ENCODE measurements around the gene SEPTIN12. TPM values are rescaled to one million over a fixed set of nuclear protein-coding genes. Genes with fewer than 3 reads are reported as not detected.

Gene SEPTIN12
- total RNA-seq = not detected
- not detected for polyA plus RNA-seq

DNA sequence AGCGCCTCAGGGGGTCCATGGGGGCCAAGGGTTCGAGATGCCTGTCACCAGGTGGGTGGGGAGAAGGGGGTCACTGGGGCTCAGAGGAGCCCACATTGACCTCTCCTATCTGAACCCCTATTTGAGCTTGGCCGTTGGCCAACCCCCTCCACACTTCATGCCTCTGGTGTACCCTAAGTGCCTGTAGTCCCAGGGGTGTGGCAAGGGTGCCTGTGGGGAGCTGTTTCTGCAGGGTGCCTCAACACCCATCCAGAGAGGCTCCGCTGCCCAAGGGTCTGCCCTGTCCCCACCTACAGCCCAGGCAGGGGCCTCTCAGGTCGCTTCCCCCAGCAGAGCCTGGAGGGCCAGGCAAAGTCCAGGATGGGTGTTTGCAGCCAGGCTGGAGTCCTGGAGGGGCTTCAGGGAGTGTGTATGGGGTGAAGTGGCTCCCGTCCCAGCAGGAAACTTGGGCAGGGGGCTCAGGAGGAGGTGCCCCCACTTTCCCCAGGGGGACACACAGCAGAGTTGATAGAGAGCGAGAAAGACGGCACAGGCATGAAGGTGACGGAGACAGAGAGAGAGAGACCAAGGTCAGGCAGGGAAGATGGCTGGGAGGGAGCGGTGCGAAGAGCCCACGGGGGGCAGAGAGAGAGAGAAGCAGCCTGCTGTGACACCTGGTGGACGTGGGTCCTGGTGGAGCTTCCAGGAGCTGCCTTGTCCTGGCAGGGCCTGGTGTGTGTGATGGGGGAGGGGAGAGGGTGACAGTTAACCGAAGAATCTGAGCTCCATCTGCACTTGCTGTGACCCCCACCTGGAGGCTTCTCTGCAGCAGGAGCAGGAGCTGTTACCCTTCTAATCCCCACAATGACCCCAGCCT, at the start of gene SEPTIN12:
Gene SEPTIN12 (minus strand): TSS at position 719 of the 856 bp plus-strand sequence. CDS start 700 bp downstream, at position 19.
- no peaks in the 10 kb centered on the region for H3K36me3 ChIP-seq (ENCODE audit: insufficient read depth, low read length)
- CTCF ChIA-PET = no interaction called here
- H3K4me1 ChIP-seq (ENCODE audit: insufficient read depth, low read length) = no peaks in the 10 kb centered on the region
- POLR2A ChIA-PET = no interaction called here
- no peak for DNase-seq
- Mint-ChIP-seq H3K36me3 (no peaks in the 10 kb centered on the region), H3K4me3 (no peak within 1 kb of the TSS), H3K27ac (peak within 1 kb of the TSS in 3 of 8 donors; percentile 11 to 22 (median 21)), H3K4me1 (peaks cover 0 to 2% (median 0%) of the 10 kb centered on the region in 3 donors), H3K27me3 (peaks cover 0 to 3% of the 10 kb centered on the region in 2 donors), H3K9me3 (no peaks in the 10 kb centered on the region)
- no peak within 1 kb of the TSS for H3K4me3 ChIP-seq (ENCODE audit: low read length)
- no peaks in the 10 kb centered on the region for H3K9me3 ChIP-seq (ENCODE audit: low read length)
- no peaks in the 10 kb centered on the region for H3K27me3 ChIP-seq (ENCODE audit: insufficient read depth, low read length, poor library complexity, severe bottlenecking)
- no peak within 1 kb of the TSS for H3K27ac ChIP-seq (ENCODE audit: low read depth, low read length)

DNA sequence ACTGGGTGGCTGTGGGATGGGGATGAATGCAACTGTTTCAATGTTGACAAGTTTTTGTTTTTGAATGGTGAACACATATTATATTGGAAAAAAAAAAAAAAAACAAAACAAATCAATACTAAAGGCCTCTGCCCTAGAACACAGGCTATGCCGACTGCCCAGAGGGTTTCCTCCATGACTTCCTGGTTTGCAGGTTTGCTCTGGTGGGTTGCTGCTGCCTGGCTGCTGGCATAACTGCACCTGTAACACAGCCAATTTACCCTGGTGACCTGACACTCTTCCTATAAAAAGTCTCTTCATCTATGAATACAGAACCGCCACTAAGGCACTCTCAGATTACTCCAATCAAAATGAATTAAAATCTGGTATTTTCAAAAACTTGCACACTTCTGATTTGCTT, 48.6 kb upstream of the SEPTIN12 start:
- H3K36me3 ChIP-seq (ENCODE audit: insufficient read depth, low read length) = peaks cover 40% of the 10 kb centered on the region
- ChIA-PET POLR2A (no interaction called here), CTCF (no interaction called here)
- no peak overlapping the region for H3K27ac ChIP-seq (ENCODE audit: low read depth, low read length)
- Mint-ChIP-seq H3K4me3 (no peak overlapping the region), H3K9me3 (no peaks in the 10 kb centered on the region), H3K27ac (peak overlapping the region in 5 of 8 donors; percentile 29 to 67 (median 51)), H3K4me1 (peaks cover 6 to 31% (median 28%) of the 10 kb centered on the region in 3 donors), H3K27me3 (no peaks in the 10 kb centered on the region), H3K36me3 (peaks cover 7 to 83% (median 17%) of the 10 kb centered on the region in 3 donors)
- no peak overlapping the region for H3K4me3 ChIP-seq (ENCODE audit: low read length)
- H3K4me1 ChIP-seq (ENCODE audit: insufficient read depth, low read length) = no peaks in the 10 kb centered on the region
- no peaks in the 10 kb centered on the region for H3K27me3 ChIP-seq (ENCODE audit: insufficient read depth, low read length, poor library complexity, severe bottlenecking)
- H3K9me3 ChIP-seq (ENCODE audit: low read length) = no peaks in the 10 kb centered on the region
- no peak for DNase-seq

DNA sequence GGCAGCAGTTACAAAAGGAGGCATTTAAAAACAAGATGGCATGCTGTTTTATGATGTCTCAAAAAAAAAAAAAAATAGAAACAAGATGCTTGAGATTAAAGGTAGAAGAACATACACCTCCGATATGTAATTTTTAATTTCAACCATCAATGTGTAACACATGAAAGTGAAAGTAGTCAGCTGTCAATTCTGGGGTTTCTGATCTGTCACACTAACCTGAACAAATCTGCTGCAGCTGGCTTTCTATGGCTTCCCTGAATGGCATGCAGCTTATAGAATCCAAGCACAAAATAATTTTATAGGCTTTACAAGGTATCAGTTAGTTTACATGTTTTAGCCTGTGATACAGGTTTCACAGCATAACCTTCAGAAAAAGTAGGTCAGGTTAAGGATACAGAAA, 45.4 kb upstream of the SEPTIN12 start:
- Mint-ChIP-seq H3K4me1 (peaks cover 8 to 26% (median 19%) of the 10 kb centered on the region in 3 donors), H3K36me3 (peaks cover 15 to 80% (median 18%) of the 10 kb centered on the region in 3 donors), H3K4me3 (no peak overlapping the region), H3K9me3 (no peaks in the 10 kb centered on the region), H3K27ac (peak overlapping the region in 1 of 8 donors; percentile 15), H3K27me3 (no peaks in the 10 kb centered on the region)
- no peak for DNase-seq
- Histone ChIP-seq H3K9me3 (ENCODE audit: low read length) (no peaks in the 10 kb centered on the region), H3K4me1 (ENCODE audit: insufficient read depth, low read length) (no peaks in the 10 kb centered on the region), H3K27ac (ENCODE audit: low read depth, low read length) (no peak overlapping the region), H3K4me3 (ENCODE audit: low read length) (no peak overlapping the region), H3K36me3 (ENCODE audit: insufficient read depth, low read length) (peaks cover 47% of the 10 kb centered on the region), H3K27me3 (ENCODE audit: insufficient read depth, low read length, poor library complexity, severe bottlenecking) (no peaks in the 10 kb centered on the region)
- ChIA-PET CTCF (no interaction called here), POLR2A (no interaction called here)

GRCh38 chr16:4832698-4833343, 44.7 kb upstream of the SEPTIN12 start:
- CTCF ChIA-PET = no interaction called here
- peaks cover 15 to 79% (median 18%) of the 10 kb centered on the region in 3 donors for H3K36me3 Mint-ChIP-seq
- POLR2A ChIA-PET = no interaction called here
- H3K36me3 ChIP-seq (ENCODE audit: insufficient read depth, low read length) = peaks cover 51% of the 10 kb centered on the region
- H3K27ac Mint-ChIP-seq = peak overlapping the region in 2 of 8 donors; percentile 45 to 66
- no peak overlapping the region for H3K27ac ChIP-seq (ENCODE audit: low read depth, low read length)
- H3K27me3 ChIP-seq (ENCODE audit: insufficient read depth, low read length, poor library complexity, severe bottlenecking) = no peaks in the 10 kb centered on the region
- H3K4me3 ChIP-seq (ENCODE audit: low read length) = no peak overlapping the region
- H3K4me3 Mint-ChIP-seq = no peak overlapping the region
- H3K4me1 ChIP-seq (ENCODE audit: insufficient read depth, low read length) = no peaks in the 10 kb centered on the region
- peaks cover 8 to 26% (median 19%) of the 10 kb centered on the region in 3 donors for H3K4me1 Mint-ChIP-seq
- no peaks in the 10 kb centered on the region for H3K9me3 ChIP-seq (ENCODE audit: low read length)
- DNase-seq = no peak
- no peaks in the 10 kb centered on the region for H3K9me3 Mint-ChIP-seq
- no peaks in the 10 kb centered on the region for H3K27me3 Mint-ChIP-seq

DNA sequence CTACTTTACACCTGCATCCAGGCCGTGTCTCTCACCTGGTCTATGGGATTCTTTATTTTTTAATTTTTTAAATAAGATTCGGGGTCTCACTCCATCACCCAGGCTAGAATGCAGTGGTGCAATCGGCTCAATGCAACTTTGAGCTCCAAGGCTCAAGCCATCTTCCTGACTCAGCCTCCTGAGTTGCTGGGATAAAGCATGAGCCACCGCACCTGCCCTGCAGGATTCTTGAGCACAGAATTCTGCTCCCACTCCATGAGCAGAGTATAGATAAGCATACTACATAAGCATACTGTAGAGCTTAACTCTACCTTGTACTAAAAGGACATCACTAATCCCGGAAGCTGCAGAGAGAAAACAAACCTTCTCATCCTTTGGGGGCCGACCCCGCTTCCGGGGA, 43.5 kb upstream of the SEPTIN12 start:
- H3K9me3 Mint-ChIP-seq = no peaks in the 10 kb centered on the region
- H3K27ac ChIP-seq (ENCODE audit: low read depth, low read length) = no peak overlapping the region
- peaks cover 59% of the 10 kb centered on the region for H3K36me3 ChIP-seq (ENCODE audit: insufficient read depth, low read length)
- H3K4me3 ChIP-seq (ENCODE audit: low read length) = no peak overlapping the region
- peak overlapping the region in 1 of 8 donors; percentile 63 for H3K27ac Mint-ChIP-seq
- POLR2A ChIA-PET = no interaction called here
- DNase-seq = no peak
- H3K4me3 Mint-ChIP-seq = no peak overlapping the region
- peaks cover 12 to 83% (median 19%) of the 10 kb centered on the region in 3 donors for H3K36me3 Mint-ChIP-seq
- no peaks in the 10 kb centered on the region for H3K27me3 Mint-ChIP-seq
- peaks cover 7 to 23% (median 12%) of the 10 kb centered on the region in 3 donors for H3K4me1 Mint-ChIP-seq
- no peaks in the 10 kb centered on the region for H3K27me3 ChIP-seq (ENCODE audit: insufficient read depth, low read length, poor library complexity, severe bottlenecking)
- CTCF ChIA-PET = interaction anchor here (1.0 kb wide), 1 partner anchor 28 kb away, joined by 3 read pairs; no protein-coding TSS in a partner anchor
- no peaks in the 10 kb centered on the region for H3K9me3 ChIP-seq (ENCODE audit: low read length)
- no peaks in the 10 kb centered on the region for H3K4me1 ChIP-seq (ENCODE audit: insufficient read depth, low read length)

DNA sequence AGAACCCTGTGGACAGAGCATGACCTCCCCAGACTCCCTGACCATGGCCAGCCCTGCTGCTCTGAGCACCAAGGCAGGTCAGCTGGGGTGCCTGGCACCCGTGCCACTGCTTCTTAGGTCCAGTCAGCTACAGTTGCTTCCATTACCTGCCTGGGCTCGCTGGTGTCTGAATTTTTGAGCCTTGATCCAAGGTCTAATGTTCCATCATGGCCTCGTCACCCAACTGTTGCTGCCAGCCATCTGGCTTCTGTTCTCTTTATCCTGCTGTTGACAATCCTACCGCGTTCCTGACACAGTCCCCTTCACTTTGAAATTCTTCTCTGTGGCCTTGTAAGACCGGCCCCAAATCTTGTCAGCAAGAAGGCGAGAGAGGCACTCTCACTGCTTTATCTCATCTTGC, 42.3 kb upstream of the SEPTIN12 start:
- no peaks in the 10 kb centered on the region for H3K9me3 Mint-ChIP-seq
- no peak overlapping the region for H3K4me3 Mint-ChIP-seq
- H3K27me3 Mint-ChIP-seq = no peaks in the 10 kb centered on the region
- peaks cover 64% of the 10 kb centered on the region for H3K36me3 ChIP-seq (ENCODE audit: insufficient read depth, low read length)
- DNase-seq = no peak
- no peak overlapping the region for H3K27ac ChIP-seq (ENCODE audit: low read depth, low read length)
- no peaks in the 10 kb centered on the region for H3K9me3 ChIP-seq (ENCODE audit: low read length)
- H3K36me3 Mint-ChIP-seq = peaks cover 8 to 82% (median 16%) of the 10 kb centered on the region in 3 donors
- H3K4me1 Mint-ChIP-seq = peaks cover 7 to 21% (median 12%) of the 10 kb centered on the region in 3 donors
- no peaks in the 10 kb centered on the region for H3K27me3 ChIP-seq (ENCODE audit: insufficient read depth, low read length, poor library complexity, severe bottlenecking)
- H3K4me1 ChIP-seq (ENCODE audit: insufficient read depth, low read length) = no peaks in the 10 kb centered on the region
- H3K27ac Mint-ChIP-seq = peak overlapping the region in 2 of 8 donors; percentile 16 to 18
- CTCF ChIA-PET = no interaction called here
- POLR2A ChIA-PET = interaction anchor here (0.6 kb wide), 1 partner anchor 282 kb away, joined by 3 read pairs; no protein-coding TSS in a partner anchor
- H3K4me3 ChIP-seq (ENCODE audit: low read length) = no peak overlapping the region

- Mint-ChIP-seq H3K4me3 (no peak overlapping the region), H3K4me1 (peaks cover 11 to 14% (median 11%) of the 10 kb centered on the region in 3 donors), H3K27ac (no peak overlapping the region), H3K27me3 (no peaks in the 10 kb centered on the region), H3K9me3 (no peaks in the 10 kb centered on the region), H3K36me3 (peaks cover 12 to 87% (median 23%) of the 10 kb centered on the region in 3 donors)
- Histone ChIP-seq H3K27ac (ENCODE audit: low read depth, low read length) (no peak overlapping the region), H3K27me3 (ENCODE audit: insufficient read depth, low read length, poor library complexity, severe bottlenecking) (no peaks in the 10 kb centered on the region), H3K4me3 (ENCODE audit: low read length) (no peak overlapping the region), H3K36me3 (ENCODE audit: insufficient read depth, low read length) (peaks cover 60% of the 10 kb centered on the region), H3K4me1 (ENCODE audit: insufficient read depth, low read length) (no peaks in the 10 kb centered on the region), H3K9me3 (ENCODE audit: low read length) (no peaks in the 10 kb centered on the region)
- ChIA-PET POLR2A (no interaction called here), CTCF (no interaction called here)
- DNase-seq = no peak
Observed at GRCh38 chr16:4828567-4829321, 40.6 kb upstream of the SEPTIN12 start.
